IMR-90 (cell line): ENCODE measurements around the gene ATP2A3. TPM values are rescaled to one million over a fixed set of nuclear protein-coding genes. Genes with fewer than 3 reads are reported as not detected.

Source experiments
- ATAC-seq: fragments of 200-7000 bp; cut with Tn5 transposase; 2 replicates; pipeline ENCODE4 v1.9.1; 2020; ENCODE audit warnings: low read depth, mild to moderate bottlenecking, moderate library complexity
- BruUV-seq: library from RNA; stranded (reverse); fragments of 400-500 nt; replicated peaks from 2 replicates; lab custom pipeline; 2021; lab: Mats Ljungman, UMichigan
- CTCF ChIA-PET: fragments of 300-600 bp; formaldehyde crosslinking; extraction: SDS; loops from one replicate; lab custom pipeline; 2021; ENCODE audit warnings: antibody characterized with exemption; lab: Yijun Ruan, JAX
- POLR2A ChIA-PET: fragments of 300-600 bp; sonication (Branson Sonifier 250); formaldehyde crosslinking; loops from one replicate; lab custom pipeline; 2022; ENCODE audit warnings: antibody characterized with exemption; ENCODE audit not compliant: unreplicated experiment; lab: Charles Lee
- DNase-seq: peaks from one replicate; pipeline ENCODE4 v3.0.0; 2013
- H2AFZ ChIP-seq: replicated peaks from 2 replicates; pipeline ENCODE3; 2013; ENCODE audit warnings: low read length, mild to moderate bottlenecking; ENCODE audit not compliant: poor library complexity
- H2AK5ac ChIP-seq: 2 replicates; pipeline ENCODE4 v1.6.1; 2013; ENCODE audit warnings: low read depth, low read length, inconsistent platforms
- H2AK9ac ChIP-seq: replicated peaks from 2 replicates; pipeline ENCODE3; 2013; ENCODE audit warnings: mild to moderate bottlenecking, low read depth, low read length, moderate library complexity; ENCODE audit not compliant: poor library complexity
- H2BK120ac ChIP-seq: 2 replicates; pipeline ENCODE4 v1.6.1; 2013; ENCODE audit warnings: low read depth, low read length, inconsistent platforms
- H2BK15ac ChIP-seq: 3 replicates; pipeline ENCODE4 v1.6.1; 2013; ENCODE audit warnings: low read depth, low read length, inconsistent platforms
- H2BK20ac ChIP-seq: 2 replicates; pipeline ENCODE4 v1.6.1; 2013; ENCODE audit warnings: low read depth, mild to moderate bottlenecking, inconsistent platforms, low read length, moderate library complexity
- H2BK5ac ChIP-seq: 2 replicates; pipeline ENCODE4 v1.6.1; 2013; ENCODE audit warnings: mild to moderate bottlenecking, low read depth, low read length, inconsistent platforms; ENCODE audit not compliant: poor library complexity, severe bottlenecking
- H3K14ac ChIP-seq: replicated peaks from 2 replicates; pipeline ENCODE4 v1.6.1; 2013; ENCODE audit warnings: low read depth, low read length, inconsistent platforms
- H3K18ac ChIP-seq: 2 replicates; pipeline ENCODE4 v1.6.1; 2013; ENCODE audit warnings: low read depth, low read length, control low read depth
- H3K23ac ChIP-seq: 2 replicates; pipeline ENCODE4 v1.6.1; 2013; ENCODE audit warnings: low read depth, low read length, inconsistent platforms
- H3K27ac ChIP-seq: 2 replicates; pipeline ENCODE4 v1.5.1; 2013; ENCODE audit warnings: mild to moderate bottlenecking, control low read depth, low read length; ENCODE audit not compliant: insufficient read depth
- H3K27me3 ChIP-seq: 2 replicates; pipeline ENCODE4 v1.6.1; 2013; ENCODE audit warnings: low read length; ENCODE audit not compliant: control insufficient read depth, insufficient read depth
- H3K36me3 ChIP-seq: 2 replicates; pipeline ENCODE4 v1.6.1; 2013; ENCODE audit warnings: low read length, mixed read lengths; ENCODE audit not compliant: control insufficient read depth, insufficient read depth
- H3K4ac ChIP-seq: 2 replicates; pipeline ENCODE4 v1.6.1; 2013; ENCODE audit warnings: low read depth, low read length, inconsistent platforms
- H3K4me1 ChIP-seq: 2 replicates; pipeline ENCODE4 v1.6.1; 2013; ENCODE audit warnings: low read length, mixed read lengths; ENCODE audit not compliant: control insufficient read depth, insufficient read depth
- H3K4me2 ChIP-seq: 2 replicates; pipeline ENCODE4 v1.6.1; 2013; ENCODE audit warnings: low read depth, mild to moderate bottlenecking, control low read depth, low read length, moderate library complexity
- H3K4me3 ChIP-seq: 2 replicates; pipeline ENCODE4 v1.5.1; 2013; ENCODE audit warnings: low read depth, mild to moderate bottlenecking, control low read depth, low read length, moderate library complexity; ENCODE audit not compliant: insufficient read depth
- H3K56ac ChIP-seq: 2 replicates; pipeline ENCODE4 v1.6.1; 2013; ENCODE audit warnings: low read length, inconsistent platforms; ENCODE audit not compliant: insufficient read depth; ENCODE audit errors: extremely low read depth
- H3K79me1 ChIP-seq, 2 experiments: 2 replicates each; pipeline ENCODE4 v1.6.1; 2013; ENCODE audit warnings: low read length in 2 of 2, inconsistent platforms in 1 of 2, low read depth in 1 of 2
- H3K9ac ChIP-seq: 2 replicates; pipeline ENCODE4 v1.6.1; 2013; ENCODE audit warnings: low read depth, low read length, control low read depth
- H3K9me1 ChIP-seq: 2 replicates; pipeline ENCODE4 v1.6.1; 2013; ENCODE audit warnings: low read length, inconsistent platforms; ENCODE audit not compliant: insufficient read depth
- H3K9me3 ChIP-seq: 2 replicates; pipeline ENCODE4 v1.6.1; 2013; ENCODE audit warnings: low read length; ENCODE audit not compliant: control insufficient read depth, insufficient read depth
- H4K20me1 ChIP-seq: 2 replicates; pipeline ENCODE4 v1.6.1; 2013; ENCODE audit warnings: low read length, inconsistent platforms; ENCODE audit not compliant: insufficient read depth
- H4K5ac ChIP-seq: 2 replicates; pipeline ENCODE4 v1.6.1; 2013; ENCODE audit warnings: mild to moderate bottlenecking, low read depth, low read length, control low read depth
- H4K8ac ChIP-seq, 2 experiments: 2 replicates each; pipeline ENCODE4 v1.6.1; 2013; ENCODE audit warnings: low read depth in 2 of 2, low read length in 2 of 2, control low read depth in 1 of 2, inconsistent platforms in 1 of 2
- H4K91ac ChIP-seq: 2 replicates; pipeline ENCODE4 v1.6.1; 2013; ENCODE audit warnings: low read depth, low read length, inconsistent platforms; ENCODE audit not compliant: insufficient read depth
- BHLHE40 ChIP-seq: fragments of 150-350 bp; IDR thresholded peaks from 2 replicates; pipeline ENCODE4 v1.6.1; 2016; ENCODE audit warnings: mild to moderate bottlenecking, low read depth, low read length
- CEBPB ChIP-seq: IDR thresholded peaks from 2 replicates; pipeline ENCODE4 v1.6.1; 2012; ENCODE audit warnings: low read depth, low read length, improper control_type of control experiment
- CHD1 ChIP-seq: IDR thresholded peaks from 2 replicates; pipeline ENCODE4 v1.6.1; 2012; ENCODE audit warnings: low read depth, low read length, improper control_type of control experiment
- FOS ChIP-seq: fragments of 150-350 bp; IDR thresholded peaks from 2 replicates; pipeline ENCODE4 v1.6.1; 2016; ENCODE audit warnings: low read depth, low read length
- MAZ ChIP-seq: IDR thresholded peaks from 2 replicates; pipeline ENCODE4 v1.6.1; 2012; ENCODE audit warnings: low read depth, mild to moderate bottlenecking, low read length, improper control_type of control experiment, moderate library complexity, borderline replicate concordance
- MXI1 ChIP-seq: IDR thresholded peaks from 2 replicates; pipeline ENCODE4 v1.6.1; 2012; ENCODE audit warnings: low read depth, mild to moderate bottlenecking, low read length, moderate library complexity, borderline replicate concordance
- NFE2L2 ChIP-seq: fragments of 150-350 bp; IDR thresholded peaks from 2 replicates; pipeline ENCODE4 v1.6.1; 2016; ENCODE audit warnings: low read depth, mild to moderate bottlenecking, low read length
- POLR2A ChIP-seq: IDR thresholded peaks from 2 replicates; pipeline ENCODE4 v1.6.1; 2012; ENCODE audit warnings: mild to moderate bottlenecking, low read depth, low read length
- RAD21 ChIP-seq: IDR thresholded peaks from 2 replicates; pipeline ENCODE4 v1.6.1; 2012; ENCODE audit warnings: low read length, improper control_type of control experiment
- RCOR1 ChIP-seq: IDR thresholded peaks from 2 replicates; pipeline ENCODE4 v1.6.1; 2012; ENCODE audit warnings: mild to moderate bottlenecking, low read length, improper control_type of control experiment; ENCODE audit not compliant: insufficient replicate concordance
- RFX5 ChIP-seq: IDR thresholded peaks from 2 replicates; pipeline ENCODE4 v1.8.0; 2012; ENCODE audit warnings: low read depth, mild to moderate bottlenecking, low read length, moderate library complexity
- SMC3 ChIP-seq: fragments of 150-350 bp; IDR thresholded peaks from 2 replicates; pipeline ENCODE4 v1.6.1; 2016; ENCODE audit warnings: low read depth, mild to moderate bottlenecking, antibody characterized with exemption, low read length, moderate library complexity
- WGBS, 2 experiments: methylation state at CpG; one replicate each; pipeline versions ENCODE4 v1.1.5 to v1.1.7; 2013; ENCODE audit warnings: missing lambda C conversion rate in 2 of 2; ENCODE audit not compliant: insufficient read length in 1 of 2; ENCODE audit errors: extremely low coverage in 2 of 2; 5-methylcytosine and 5-hydroxymethylcytosine counted together
- dilution Hi-C: fragments of 300-500 bp; cut with HindIII; formaldehyde crosslinking; loops from one replicate; pipeline ENCODE4 v1.14.3; 2018; ENCODE audit warnings: low sequenced_read_pairs; ENCODE audit not compliant: unreplicated experiment
- in situ Hi-C: fragments of 300-500 bp; cut with MboI; formaldehyde crosslinking; loops from 3 replicates; pipeline ENCODE4 v1.14.3; 2019; ENCODE audit warnings: low sequenced_read_pairs, inconsistent platforms, mixed read lengths
- intact Hi-C: fragments of 100-400 bp; cut with micrococcal nuclease; formaldehyde crosslinking; loops from 2 replicates; pipeline ENCODE4 v1.10.0; 2022
- polyA plus RNA-seq, 3 experiments: library from polyadenylated mRNA; depleted of rRNA; stranded (reverse); fragments of >200 nt; gene quantifications; 2 replicates each; pipeline ENCODE4 v1.2.3, GENCODE V29; 2012; ENCODE audit warnings: low replicate concordance in 1 of 3
- total RNA-seq: library from RNA; depleted of rRNA; stranded (reverse); fragments of >200 nt; gene quantifications from 2 replicates; pipeline ENCODE4 v1.2.3, GENCODE V29; 2012
- TF ChIP-seq, protein P1 (sequence below): conservative IDR thresholded peaks from 2 replicates; pipeline ENCODE4 v1.5.1; 2012; ENCODE audit warnings: mild to moderate bottlenecking, low read depth, low read length, improper control_type of control experiment
- TF ChIP-seq, protein P2 (sequence below): fragments of 150-350 bp; IDR thresholded peaks from 2 replicates; pipeline ENCODE4 v1.6.1; 2017; ENCODE audit warnings: mild to moderate bottlenecking, antibody characterized with exemption, low read length, low read depth

ATP2A3 gene
- total and polyA plus RNA-seq, 2 of the 4 experiments (the other 2 are of a cell fraction), result 0.18 to 0.63 TPM

DNA sequence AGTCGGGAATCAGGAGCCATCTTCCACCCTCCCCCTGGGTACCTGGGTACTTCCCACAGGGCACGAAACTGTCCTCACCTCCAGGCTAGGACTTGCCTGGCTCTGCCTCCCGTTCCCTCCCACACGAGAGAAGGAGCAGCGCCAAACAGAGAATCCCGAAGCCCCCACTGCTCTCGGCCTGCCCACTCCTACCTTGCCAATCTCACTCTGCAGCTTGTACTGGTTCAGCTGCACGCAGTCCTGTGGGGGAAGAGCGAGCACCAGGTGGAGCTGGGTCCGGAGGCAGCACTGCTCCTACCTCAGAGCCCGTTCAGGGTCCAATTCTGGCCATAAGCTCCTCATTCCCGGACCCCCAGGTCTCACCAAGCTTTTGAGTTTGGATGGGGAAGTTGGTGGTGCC is 80.0 kb downstream of the ATP2A3 start:
- Histone ChIP-seq H3K56ac (no peak overlapping the region), H3K79me1 (peaks cover 7 to 27% of the 10 kb centered on the region in 2 experiments; a peak in 2 of 4 replicates)
- POLR2A ChIA-PET, result no interaction called here

More for the DNA sequence above, 80.0 kb downstream of the ATP2A3 start:
- Histone ChIP-seq H3K4ac (no peak overlapping the region), H2BK20ac (no peak overlapping the region), H2BK120ac (no peak overlapping the region), H2AK5ac (no peak overlapping the region), H2AK9ac (no peak overlapping the region), H3K9me3 (no peaks in the 10 kb centered on the region), H3K18ac (no peak overlapping the region), H4K20me1 (no peaks in the 10 kb centered on the region), H2BK5ac (no peak overlapping the region), H3K9me1 (peaks cover 2% of the 10 kb centered on the region), H3K36me3 (peaks cover 7% of the 10 kb centered on the region; the same call in 1 of the 2 replicates), H3K4me1 (peaks cover 27% of the 10 kb centered on the region), H3K14ac (no peak overlapping the region), H2BK15ac (no peak overlapping the region), H3K9ac (no peak overlapping the region), H4K5ac (no peak overlapping the region), H3K23ac (no peak overlapping the region), H3K27ac (no peak overlapping the region), H4K8ac (no peak overlapping the region), H2AFZ (no peak overlapping the region), H3K4me2 (no peak overlapping the region), H3K27me3 (no peaks in the 10 kb centered on the region), H4K91ac (no peak overlapping the region), H3K4me3 (no peak overlapping the region)
- TF ChIP-seq BHLHE40, result no peak
- no peak for TF ChIP-seq MAZ
- TF ChIP-seq RCOR1, result no peak
- TF ChIP-seq POLR2A, result no peak
- no peak for TF ChIP-seq CEBPB
- TF ChIP-seq, protein P1, sequence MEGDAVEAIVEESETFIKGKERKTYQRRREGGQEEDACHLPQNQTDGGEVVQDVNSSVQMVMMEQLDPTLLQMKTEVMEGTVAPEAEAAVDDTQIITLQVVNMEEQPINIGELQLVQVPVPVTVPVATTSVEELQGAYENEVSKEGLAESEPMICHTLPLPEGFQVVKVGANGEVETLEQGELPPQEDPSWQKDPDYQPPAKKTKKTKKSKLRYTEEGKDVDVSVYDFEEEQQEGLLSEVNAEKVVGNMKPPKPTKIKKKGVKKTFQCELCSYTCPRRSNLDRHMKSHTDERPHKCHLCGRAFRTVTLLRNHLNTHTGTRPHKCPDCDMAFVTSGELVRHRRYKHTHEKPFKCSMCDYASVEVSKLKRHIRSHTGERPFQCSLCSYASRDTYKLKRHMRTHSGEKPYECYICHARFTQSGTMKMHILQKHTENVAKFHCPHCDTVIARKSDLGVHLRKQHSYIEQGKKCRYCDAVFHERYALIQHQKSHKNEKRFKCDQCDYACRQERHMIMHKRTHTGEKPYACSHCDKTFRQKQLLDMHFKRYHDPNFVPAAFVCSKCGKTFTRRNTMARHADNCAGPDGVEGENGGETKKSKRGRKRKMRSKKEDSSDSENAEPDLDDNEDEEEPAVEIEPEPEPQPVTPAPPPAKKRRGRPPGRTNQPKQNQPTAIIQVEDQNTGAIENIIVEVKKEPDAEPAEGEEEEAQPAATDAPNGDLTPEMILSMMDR, result no peak
- TF ChIP-seq FOS, result no peak
- TF ChIP-seq CHD1, result no peak
- TF ChIP-seq, protein P2, sequence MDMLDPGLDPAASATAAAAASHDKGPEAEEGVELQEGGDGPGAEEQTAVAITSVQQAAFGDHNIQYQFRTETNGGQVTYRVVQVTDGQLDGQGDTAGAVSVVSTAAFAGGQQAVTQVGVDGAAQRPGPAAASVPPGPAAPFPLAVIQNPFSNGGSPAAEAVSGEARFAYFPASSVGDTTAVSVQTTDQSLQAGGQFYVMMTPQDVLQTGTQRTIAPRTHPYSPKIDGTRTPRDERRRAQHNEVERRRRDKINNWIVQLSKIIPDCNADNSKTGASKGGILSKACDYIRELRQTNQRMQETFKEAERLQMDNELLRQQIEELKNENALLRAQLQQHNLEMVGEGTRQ, result no peak
- TF ChIP-seq SMC3, result no peak
- no peak for TF ChIP-seq NFE2L2
- no peak for TF ChIP-seq RFX5
- no peak for TF ChIP-seq RAD21
- TF ChIP-seq MXI1, result no peak
- in situ Hi-C loops, result no loop called here
- CTCF ChIA-PET, result interaction anchor here (2.4 kb wide), 1 partner anchor 30 kb away, joined by 6 read pairs; no protein-coding TSS in a partner anchor
- dilution Hi-C loops, result no loop called here
- no peak for ATAC-seq
- 92% methylated on average over 8 of the region's 12 CpGs; no CpG with 5 or more reads in 1 of the 2 experiments for WGBS, 2 experiments
- BruUV-seq, result no TSS peak
- intact Hi-C loops, result no loop called here
- no peak for DNase-seq
